Measurements from ENCODE around the gene ARHGEF26.

The ARHGEF26 gene

GRCh38 chr3:154161806-154162205 is 40.6 kb downstream of the ARHGEF26 start:
- no peak for DNase-seq

- DNase-seq: no peak
Measured at GRCh38 chr3:154164387-154164786, 43.2 kb downstream of the ARHGEF26 start.

- no peak for DNase-seq
Measured at GRCh38 chr3:154168998-154169795, 48.0 kb downstream of the ARHGEF26 start.

GRCh38 chr3:154169796-154170110 is 48.6 kb downstream of the ARHGEF26 start:
- no peak for DNase-seq

GRCh38 chr3:154170300-154170699 is 49.1 kb downstream of the ARHGEF26 start:
- no peak for DNase-seq

- DNase-seq: no peak
Measured at GRCh38 chr3:154175041-154175440, 53.9 kb downstream of the ARHGEF26 start.

- DNase-seq: no peak
Measured at GRCh38 chr3:154176036-154176435, 54.8 kb downstream of the ARHGEF26 start.

GRCh38 chr3:154177406-154177805 is 56.2 kb downstream of the ARHGEF26 start:
- no peak for DNase-seq

GRCh38 chr3:154178172-154178571 is 57.0 kb downstream of the ARHGEF26 start:
- no peak for DNase-seq

- DNase-seq: no peak
Measured at GRCh38 chr3:154180836-154181691, 59.9 kb downstream of the ARHGEF26 start.

GRCh38 chr3:154182322-154182922 is 61.2 kb downstream of the ARHGEF26 start:
- DNase-seq: peak; percentile 76

GRCh38 chr3:154182975-154183374 is 61.8 kb downstream of the ARHGEF26 start:
- DNase-seq: no peak

GRCh38 chr3:154184582-154184981 is 63.4 kb downstream of the ARHGEF26 start:
- peak; percentile 80 for DNase-seq

- no peak for DNase-seq
Measured at GRCh38 chr3:154188437-154188836, 67.2 kb downstream of the ARHGEF26 start.

GRCh38 chr3:154188846-154189245 is 67.7 kb downstream of the ARHGEF26 start:
- no peak for DNase-seq

GRCh38 chr3:154191520-154191919 is 70.3 kb downstream of the ARHGEF26 start:
- no peak for DNase-seq

GRCh38 chr3:154192225-154192624 is 71.0 kb downstream of the ARHGEF26 start:
- no peak for DNase-seq

GRCh38 chr3:154193000-154193615 is 71.9 kb downstream of the ARHGEF26 start:
- no peak for DNase-seq

GRCh38 chr3:154194877-154195276 is 73.7 kb downstream of the ARHGEF26 start:
- no peak for DNase-seq

- DNase-seq: no peak
Measured at GRCh38 chr3:154195620-154196356, 74.6 kb downstream of the ARHGEF26 start.

- no peak for DNase-seq
Measured at GRCh38 chr3:154197751-154198150, 76.6 kb downstream of the ARHGEF26 start.

GRCh38 chr3:154209499-154209898 is 88.3 kb downstream of the ARHGEF26 start:
- no peak for DNase-seq

- no peak for DNase-seq
Measured at GRCh38 chr3:154210986-154211385, 89.8 kb downstream of the ARHGEF26 start.
